Ovary (tissue), 9 donors: ENCODE measurements around the gene ADGRV1. TPM values are rescaled to one million over a fixed set of nuclear protein-coding genes. Genes with fewer than 3 reads are reported as not detected.

Experiments used
- DNase-seq, 5 donors: peaks; one replicate each; pipeline ENCODE4 v3.0.0-alpha.2; 2019 to 2020
- H3K27ac ChIP-seq, 2 donors: fragments of 200-600 bp; one replicate each; pipeline versions ENCODE4 v1.5.1 to v1.8.0; 2019 to 2022
- H3K27me3 ChIP-seq: fragments of 200-600 bp; one replicate; pipeline ENCODE4 v1.8.0; 2022
- H3K36me3 ChIP-seq: fragments of 200-600 bp; sonication (generic); one replicate; pipeline ENCODE4 v1.5.1; 2019
- H3K4me1 ChIP-seq: one replicate; pipeline ENCODE4 v1.8.1; 2013; ENCODE audit warnings: mild to moderate bottlenecking, moderate library complexity; ENCODE audit not compliant: insufficient read depth
- H3K4me3 ChIP-seq: fragments of 200-600 bp; sonication (generic); one replicate; pipeline ENCODE4 v1.5.1; 2017
- H3K9me3 ChIP-seq, 2 donors: fragments of 200-600 bp in 1 of 2; sonication (generic) in 1 of 2; one replicate each; pipeline versions ENCODE4 v1.5.1 to v1.8.1; 2013 to 2019; ENCODE audit warnings: mild to moderate bottlenecking in 1 of 2, moderate library complexity in 1 of 2
- EP300 ChIP-seq: sonication (generic); formaldehyde crosslinking; IDR thresholded peaks from one replicate; pipeline ENCODE4 v1.6.1; 2017; ENCODE audit warnings: antibody characterized with exemption
- POLR2A ChIP-seq: fragments of 450-650 bp; IDR thresholded peaks from one replicate; pipeline ENCODE4 v1.6.1; 2017; ENCODE audit warnings: antibody characterized with exemption, mild to moderate bottlenecking, moderate library complexity
- WGBS, 3 donors: extraction: QIAGEN DNeasy Blood & Tissue Kit in 1 of 3; methylation state at CpG; one replicate each; pipeline versions ENCODE4 v1.1.5 to v1.1.7; 2013 to 2017; 5-methylcytosine and 5-hydroxymethylcytosine counted together
- intact Hi-C, 4 donors: fragments of 100-400 bp; cut with DNase I; formaldehyde crosslinking; loops; one replicate each; pipeline versions ENCODE4 v1.11.0 to v1.15.1; 2022 to 2023
- polyA plus RNA-seq, 2 donors: library from polyadenylated mRNA; stranded (reverse); fragments of 200-250 nt in 1 of 2; fragments of 350-450 nt in 1 of 2; fragmentation: Illumina TruSeq in 1 of 2; extraction: RNeasy Lipid Tissue Mini Kit (QIAGEN cat#74804) in 1 of 2; gene quantifications; one replicate each; pipeline ENCODE4 v1.2.3, GENCODE V29; 2013 to 2014
- total RNA-seq, 7 donors: library from RNA; depleted of rRNA in 2 of 7; stranded (reverse); fragments of >200 nt in 2 of 7; fragmentation: NEBNext Ultra II Directional in 3 of 7; extraction: Animal tissue kit (Norgen Biotek cat#: 25700) in 3 of 7; gene quantifications; one replicate each; pipeline versions ENCODE4 v1.1.0 to v1.2.4, GENCODE V29; 2016 to 2023
- TF ChIP-seq, protein P1 (sequence below), 3 donors: fragments of 450-650 bp in 2 of 3; fragments of 200-600 bp in 1 of 3; IDR thresholded peaks; one replicate each; pipeline versions ENCODE4 v1.5.1 to v1.8.0; 2016 to 2022; ENCODE audit warnings: antibody characterized with exemption in 3 of 3, mild to moderate bottlenecking in 1 of 3
- donor health status: DM: no; HTN: no; CAD: no; lungs with moderate emphysema.
- donor health status: DM: no; HTN: no; CAD: no.
- donor health status: Bipolar disorder and iron deficiency.
- donor health status: DM: yes; HTN: yes; CAD: no.
- donor health status: DM: no; HTN: no; CAD: no.
- donor health status: DM: yes; HTN: yes; CAD: no.

The ADGRV1 gene
- total and polyA plus RNA-seq, 9 donors, result 0.21 to 2.7 (median 1.1) TPM

DNA sequence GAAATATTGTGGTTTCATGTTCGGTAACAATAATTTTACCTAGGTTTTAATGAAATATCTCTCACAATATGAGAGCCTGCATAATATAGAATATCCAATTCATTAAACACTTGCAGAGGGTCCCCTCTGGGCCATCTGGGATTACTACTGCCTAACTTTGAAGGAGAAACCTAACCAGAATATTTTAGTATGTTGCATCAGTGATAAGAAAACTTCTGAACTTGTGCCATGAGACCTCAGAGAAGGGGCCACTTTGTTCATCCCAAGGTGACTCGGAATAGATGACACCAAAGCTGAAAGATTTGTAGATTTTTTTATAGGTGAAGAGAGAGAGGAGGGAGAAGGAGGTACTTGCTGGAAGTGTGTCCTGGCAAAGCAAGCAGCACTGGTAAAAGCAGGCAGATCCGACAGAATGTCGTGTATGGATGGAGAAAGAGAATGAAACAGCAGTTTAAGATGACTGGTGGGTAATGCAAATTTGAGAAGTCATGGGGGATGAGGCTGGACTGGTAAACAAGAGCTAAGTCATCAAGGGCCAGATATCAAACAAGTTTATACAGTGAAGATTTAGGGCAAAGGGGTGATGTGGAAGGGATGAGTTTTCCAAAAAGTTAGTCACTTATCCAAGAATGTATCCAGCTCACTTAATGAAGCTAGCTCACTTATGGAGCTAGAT lies 372.3 kb downstream of the ADGRV1 start:
- TF ChIP-seq EP300 (no peak), POLR2A (no peak)
- TF ChIP-seq, protein P1, sequence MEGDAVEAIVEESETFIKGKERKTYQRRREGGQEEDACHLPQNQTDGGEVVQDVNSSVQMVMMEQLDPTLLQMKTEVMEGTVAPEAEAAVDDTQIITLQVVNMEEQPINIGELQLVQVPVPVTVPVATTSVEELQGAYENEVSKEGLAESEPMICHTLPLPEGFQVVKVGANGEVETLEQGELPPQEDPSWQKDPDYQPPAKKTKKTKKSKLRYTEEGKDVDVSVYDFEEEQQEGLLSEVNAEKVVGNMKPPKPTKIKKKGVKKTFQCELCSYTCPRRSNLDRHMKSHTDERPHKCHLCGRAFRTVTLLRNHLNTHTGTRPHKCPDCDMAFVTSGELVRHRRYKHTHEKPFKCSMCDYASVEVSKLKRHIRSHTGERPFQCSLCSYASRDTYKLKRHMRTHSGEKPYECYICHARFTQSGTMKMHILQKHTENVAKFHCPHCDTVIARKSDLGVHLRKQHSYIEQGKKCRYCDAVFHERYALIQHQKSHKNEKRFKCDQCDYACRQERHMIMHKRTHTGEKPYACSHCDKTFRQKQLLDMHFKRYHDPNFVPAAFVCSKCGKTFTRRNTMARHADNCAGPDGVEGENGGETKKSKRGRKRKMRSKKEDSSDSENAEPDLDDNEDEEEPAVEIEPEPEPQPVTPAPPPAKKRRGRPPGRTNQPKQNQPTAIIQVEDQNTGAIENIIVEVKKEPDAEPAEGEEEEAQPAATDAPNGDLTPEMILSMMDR (IDR thresholded peaks at IDR 0.05), result no peak
- Histone ChIP-seq H3K36me3 (no peaks in the 10 kb centered on the region), H3K4me1 (peaks cover 6% of the 10 kb centered on the region), H3K9me3 (no peaks in the 10 kb centered on the region), H3K27me3 (no peaks in the 10 kb centered on the region), H3K27ac (no peak overlapping the region), H3K4me3 (no peak overlapping the region)
- no peak for DNase-seq
- WGBS, 3 donors, result 71 to 80% (median 77%) methylated on average over 4 of the region's 4 CpGs
- intact Hi-C loops, result loop anchor here in 3 of 4 donors (5.0 to 10.0 kb wide), 5 partner anchors 164 to 456 kb away; partner anchors contain the start of gene ARRDC3 (in 2 of the 3)

DNA sequence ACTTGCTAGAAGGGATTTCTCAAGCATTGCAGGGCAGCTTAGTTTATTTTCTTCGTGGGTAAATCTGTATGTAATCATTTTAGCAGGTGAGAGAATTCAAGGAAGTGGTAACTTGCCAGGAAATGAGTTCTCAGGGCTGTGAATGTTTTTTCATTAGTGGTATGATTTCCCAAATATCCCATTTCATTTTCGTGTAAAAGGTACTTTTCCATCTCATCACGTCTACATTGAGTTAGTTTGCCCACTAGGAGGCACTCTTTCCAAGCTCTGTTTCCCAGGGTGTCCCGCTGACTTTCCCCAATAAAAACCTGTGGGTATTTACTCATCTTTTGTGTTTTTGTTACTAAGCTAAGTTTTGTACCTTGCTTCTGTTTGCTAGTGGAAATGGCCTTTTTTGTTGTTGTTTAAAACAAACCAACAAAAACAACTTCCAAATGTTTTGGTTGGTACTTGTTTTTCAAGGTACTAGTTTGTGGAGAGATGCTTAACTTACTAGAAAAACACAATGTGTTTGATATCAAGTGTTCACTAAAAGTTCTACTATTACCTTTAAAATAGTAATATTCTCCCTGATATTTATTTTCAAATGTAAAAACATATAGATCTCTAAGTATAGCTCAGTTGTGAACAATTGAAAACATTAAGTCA lies 373.6 kb downstream of the ADGRV1 start:
- WGBS, 3 donors, result 5 to 6% (median 6%) methylated on average over 4 of the region's 4 CpGs
- Histone ChIP-seq H3K36me3 (no peaks in the 10 kb centered on the region), H3K27ac (no peak overlapping the region), H3K4me3 (no peak overlapping the region), H3K27me3 (no peaks in the 10 kb centered on the region), H3K9me3 (no peaks in the 10 kb centered on the region), H3K4me1 (peaks cover 6% of the 10 kb centered on the region)
- TF ChIP-seq, protein P1 (IDR thresholded peaks at IDR 0.05), result peak; percentile 34 to 67 (median 53)
- no peak for TF ChIP-seq POLR2A
- peak in 4 of 5 donors; percentile 39 to 70 (median 46) for DNase-seq
- intact Hi-C loops, result loop anchor here in 3 of 4 donors (5.0 to 10.0 kb wide), 5 partner anchors 163 to 455 kb away; partner anchors contain the start of gene ARRDC3 (in 2 of the 3)

DNA sequence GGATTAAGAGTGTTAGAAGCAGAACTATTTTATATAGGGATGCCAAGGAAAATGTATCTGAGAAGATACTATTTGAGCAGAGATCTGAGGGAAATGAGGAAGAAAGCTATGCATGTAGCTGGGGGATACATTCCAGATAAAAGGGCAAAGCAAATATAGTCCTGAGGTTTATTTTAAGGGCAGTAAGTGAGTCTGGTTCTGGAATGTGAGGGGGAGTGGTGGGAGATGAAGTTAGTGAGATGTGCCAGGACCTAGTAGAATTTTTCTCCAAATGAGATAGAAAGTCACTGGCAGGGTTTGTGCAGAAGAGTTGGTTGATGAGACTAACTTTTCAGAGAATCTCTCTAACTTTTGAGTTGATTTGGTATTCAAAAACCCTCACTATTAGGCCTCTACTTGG lies 374.7 kb downstream of the ADGRV1 start:
- TF ChIP-seq, protein P1 (IDR thresholded peaks at IDR 0.05), result no peak
- peaks cover 6% of the 10 kb centered on the region for H3K4me1 ChIP-seq
- H3K9me3 ChIP-seq, result no peaks in the 10 kb centered on the region
- no peaks in the 10 kb centered on the region for H3K27me3 ChIP-seq
- no peak overlapping the region for H3K4me3 ChIP-seq
- no peak for DNase-seq
- no peaks in the 10 kb centered on the region for H3K36me3 ChIP-seq
- peak overlapping the region in 1 of 2 donors; percentile 3 for H3K27ac ChIP-seq
- intact Hi-C loops, result loop anchor here in 3 of 4 donors (5.0 to 10.0 kb wide), 5 partner anchors 162 to 454 kb away; partner anchors contain the start of gene ARRDC3 (in 2 of the 3)

DNA sequence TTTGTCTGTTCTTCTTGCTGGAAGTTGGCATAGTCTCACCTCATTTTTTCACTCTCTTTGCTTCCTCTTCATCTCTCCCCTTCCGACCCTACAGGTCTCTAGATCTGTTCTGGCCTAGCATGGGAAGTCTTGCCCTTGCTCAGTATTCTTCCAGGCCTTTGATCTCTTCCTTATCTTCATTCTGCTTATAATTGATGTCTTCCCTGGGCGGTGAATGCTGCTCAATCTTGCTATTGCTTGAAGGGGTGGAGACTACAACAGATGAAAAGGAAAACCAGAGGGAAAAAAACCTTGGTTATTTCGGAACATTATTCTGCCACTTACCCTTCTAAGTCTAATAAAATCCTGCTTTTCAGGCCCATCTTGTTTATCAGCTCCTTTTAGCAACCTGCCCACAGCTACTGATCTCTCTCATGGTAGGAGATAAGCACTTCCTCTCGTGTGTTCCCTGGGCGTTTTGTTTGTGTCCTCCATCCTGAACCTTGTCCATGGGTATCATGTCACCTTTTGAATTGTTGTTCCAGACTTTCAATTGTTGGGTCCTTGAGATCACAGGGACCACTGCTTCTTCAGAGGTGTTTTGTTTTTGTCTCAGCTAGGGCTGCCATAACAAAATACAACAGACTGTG lies 375.6 kb downstream of the ADGRV1 start:
- H3K4me1 ChIP-seq, result peaks cover 6% of the 10 kb centered on the region
- H3K4me3 ChIP-seq, result no peak overlapping the region
- WGBS, 3 donors, result 84 to 93% (median 90%) methylated on average over 5 of the region's 5 CpGs
- H3K27ac ChIP-seq, result peak overlapping the region in 1 of 2 donors; percentile 3
- TF ChIP-seq EP300 (no peak), POLR2A (no peak)
- TF ChIP-seq, protein P1 (IDR thresholded peaks at IDR 0.05), result no peak
- DNase-seq, result no peak
- H3K27me3 ChIP-seq, result no peaks in the 10 kb centered on the region
- intact Hi-C loops, result loop anchor here in 3 of 4 donors (5.0 to 10.0 kb wide), 5 partner anchors 161 to 453 kb away; partner anchors contain the start of gene ARRDC3 (in 2 of the 3)
- H3K9me3 ChIP-seq, result no peaks in the 10 kb centered on the region
- H3K36me3 ChIP-seq, result no peaks in the 10 kb centered on the region
